ENCODE results near the gene SLC44A1. TPM values are rescaled to one million over a fixed set of nuclear protein-coding genes. Genes with fewer than 3 reads are reported as not detected.

Gene SLC44A1
- polyA plus RNA-seq, 1 donor = 53.4 TPM

DNA sequence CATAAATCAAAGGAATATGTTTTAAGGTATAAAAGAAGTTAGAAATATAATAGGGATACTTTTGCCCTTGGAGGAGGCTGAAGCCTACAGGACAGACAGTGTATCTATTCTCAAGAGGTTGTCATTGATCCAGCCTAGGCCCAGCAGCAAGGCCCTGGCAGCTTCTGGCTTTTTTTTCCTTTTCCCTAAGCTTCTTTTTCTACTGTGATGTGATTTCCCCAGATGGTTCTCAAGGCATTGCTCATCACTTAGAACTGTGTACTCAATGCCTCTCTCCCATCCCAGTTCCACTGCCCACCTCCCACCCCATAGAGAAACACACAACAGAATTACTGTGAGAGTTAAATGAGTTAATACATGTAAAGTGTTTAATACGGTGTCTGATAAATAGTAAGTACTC is 88.6 kb downstream of the SLC44A1 start:
- no peak for DNase-seq

- no peak for DNase-seq
Observed at GRCh38 chr9:105333811-105334210, 89.4 kb downstream of the SLC44A1 start.

GRCh38 chr9:105338308-105338707 is 93.9 kb downstream of the SLC44A1 start:
- DNase-seq = no peak

DNA sequence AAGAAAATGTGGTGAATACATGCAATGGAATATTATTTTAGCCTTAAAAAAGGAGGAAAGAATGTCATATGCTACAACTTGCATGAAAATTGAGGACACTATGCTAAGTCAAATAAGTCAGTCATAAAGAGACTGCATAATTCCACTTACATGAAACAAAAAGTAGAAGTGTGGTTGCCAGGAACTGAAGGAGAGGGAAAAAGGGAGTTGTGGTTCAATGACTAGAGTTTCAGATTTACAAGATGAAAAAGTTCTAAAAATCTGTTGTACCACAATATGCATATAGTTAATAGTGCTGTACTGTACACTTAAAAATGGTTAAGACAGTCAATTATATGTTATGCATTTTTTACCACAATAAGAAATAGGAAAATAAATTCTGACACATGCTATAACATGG is 95.4 kb downstream of the SLC44A1 start:
- DNase-seq = no peak

DNA sequence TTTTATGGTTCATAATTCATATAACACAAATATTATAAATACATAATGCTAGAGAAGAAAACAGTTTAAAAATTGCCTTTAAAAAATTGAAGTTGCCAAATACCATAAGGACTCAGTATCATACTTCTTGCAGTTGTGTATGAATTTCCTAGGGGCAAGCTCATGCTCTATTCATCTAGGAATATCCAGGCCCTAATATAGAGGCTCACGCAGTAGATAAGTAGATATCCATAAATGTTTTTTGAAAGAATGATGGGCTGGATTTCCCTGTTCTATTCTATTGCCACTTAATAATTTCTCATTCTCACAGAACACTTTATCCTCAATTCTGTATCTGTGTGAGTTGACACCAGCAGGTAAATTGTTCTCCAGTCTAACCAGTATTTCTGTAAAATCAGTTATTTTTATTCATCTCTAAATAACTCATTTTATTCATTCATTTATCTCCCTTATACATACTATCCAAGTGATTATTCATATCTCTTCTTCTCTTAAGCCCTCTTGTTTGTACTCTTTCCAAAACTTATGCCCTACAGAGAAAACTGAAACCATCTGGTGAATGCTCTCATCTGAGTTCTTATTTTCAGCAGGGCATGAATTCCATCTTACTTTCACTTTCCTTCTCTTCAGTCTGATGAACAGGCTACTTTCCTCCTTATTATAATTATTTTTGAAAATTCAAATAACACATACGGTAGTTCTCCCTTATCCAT is 97.1 kb downstream of the SLC44A1 start:
- no peak for DNase-seq

GRCh38 chr9:105342147-105342505 is 97.7 kb downstream of the SLC44A1 start:
- no peak for DNase-seq

- no peak for DNase-seq
Observed at GRCh38 chr9:105344283-105344682, 99.8 kb downstream of the SLC44A1 start.

GRCh38 chr9:105345626-105346025 is 101.2 kb downstream of the SLC44A1 start:
- DNase-seq = no peak

GRCh38 chr9:105346273-105346672 is 101.8 kb downstream of the SLC44A1 start:
- DNase-seq = no peak

DNA sequence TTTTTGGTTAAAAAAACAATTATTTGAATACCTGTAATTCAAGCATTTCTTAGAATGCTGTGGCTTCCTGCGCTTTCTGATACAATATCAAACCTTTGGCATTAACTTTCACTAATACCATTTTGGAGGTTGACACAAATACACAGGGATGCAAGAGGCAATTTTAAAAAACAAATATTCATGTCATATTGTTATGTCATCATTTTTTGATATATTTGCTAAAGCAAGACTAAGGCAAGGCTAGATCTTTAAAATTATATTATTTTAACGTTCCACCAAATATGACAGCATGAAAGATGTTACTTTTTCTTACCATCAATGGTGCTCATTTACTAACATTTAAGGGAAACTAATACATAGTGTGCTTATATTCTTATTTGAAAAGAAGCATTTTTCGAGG is 110.0 kb downstream of the SLC44A1 start:
- no peak for DNase-seq

DNA sequence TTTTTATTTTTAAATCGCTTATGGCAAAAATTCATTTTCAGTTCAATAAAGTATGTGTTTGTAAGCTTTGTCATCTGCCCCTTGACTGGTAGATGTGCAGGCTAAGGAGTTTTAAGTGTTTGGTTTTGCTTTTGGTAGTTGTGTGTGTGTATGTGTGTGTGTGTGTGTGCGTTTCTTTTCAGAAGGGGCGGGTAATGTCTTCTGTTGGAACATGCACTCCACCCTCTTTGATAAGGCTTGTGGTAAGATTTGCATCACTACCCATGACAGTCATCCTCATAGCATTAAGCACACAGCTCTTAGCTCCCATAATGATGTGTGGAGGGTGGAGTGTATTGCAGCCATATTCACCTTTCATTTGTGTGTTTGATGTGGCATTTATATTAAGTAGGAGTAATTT is 111.3 kb downstream of the SLC44A1 start:
- DNase-seq = no peak

DNA sequence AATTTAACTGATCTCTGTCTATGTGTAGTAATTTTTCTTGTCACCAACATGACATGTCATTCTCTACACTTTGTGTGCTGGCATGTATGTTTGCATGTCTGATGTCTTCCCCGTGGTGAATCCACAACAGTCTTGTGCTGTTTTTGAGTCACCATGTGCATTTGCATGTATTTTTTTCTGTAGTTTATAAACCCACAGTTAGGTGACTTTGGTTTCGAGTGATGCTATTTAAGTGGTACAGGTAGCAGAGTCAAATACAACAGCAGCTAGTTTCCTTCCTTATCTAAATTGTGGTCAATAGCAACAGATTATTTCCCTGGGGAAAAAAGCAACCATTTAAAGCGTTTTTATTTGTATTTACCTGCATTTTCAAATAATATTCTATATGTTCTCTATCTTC is 113.5 kb downstream of the SLC44A1 start:
- no peak for DNase-seq

DNA sequence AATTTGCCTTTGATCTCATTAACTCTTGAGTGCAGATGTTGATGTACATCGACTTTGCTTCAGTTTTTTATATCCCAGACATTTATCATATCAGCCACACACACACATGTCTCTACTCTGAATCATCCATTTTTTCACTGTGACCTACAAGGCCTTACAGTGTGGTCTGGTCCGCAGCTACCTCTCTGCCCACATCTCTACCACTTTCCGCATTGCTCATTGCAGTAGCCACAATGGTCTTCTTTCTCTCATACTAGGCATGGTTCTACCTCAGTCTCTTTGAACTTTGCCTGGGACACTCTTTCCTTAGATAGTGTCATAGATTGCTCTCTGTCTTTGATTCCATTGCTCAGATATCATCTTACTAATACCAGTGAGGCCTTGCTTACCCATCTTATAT is 115.4 kb downstream of the SLC44A1 start:
- no peak for DNase-seq

- DNase-seq = no peak
Observed at GRCh38 chr9:105360344-105360743, 115.9 kb downstream of the SLC44A1 start.

GRCh38 chr9:105361873-105362272 is 117.4 kb downstream of the SLC44A1 start:
- DNase-seq = no peak

DNA sequence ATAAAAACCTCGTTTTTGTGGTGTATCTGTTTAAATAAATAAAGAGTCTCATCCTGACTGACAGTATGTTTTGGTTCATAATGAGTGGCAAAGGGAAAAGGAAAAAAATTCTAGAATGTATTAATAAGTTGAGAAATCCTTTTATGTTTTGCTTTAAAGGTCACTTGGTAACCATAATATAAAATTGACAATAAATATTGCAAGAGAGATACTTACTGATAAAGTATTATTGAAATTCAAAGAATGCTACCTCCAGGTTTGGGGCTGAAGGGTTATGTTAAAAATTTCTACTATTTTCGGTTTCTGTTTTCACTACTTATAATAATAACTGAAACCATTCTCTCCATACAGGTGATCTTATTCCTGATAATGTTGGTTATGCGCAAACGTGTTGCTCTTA is 118.0 kb downstream of the SLC44A1 start:
- no peak for DNase-seq

DNA sequence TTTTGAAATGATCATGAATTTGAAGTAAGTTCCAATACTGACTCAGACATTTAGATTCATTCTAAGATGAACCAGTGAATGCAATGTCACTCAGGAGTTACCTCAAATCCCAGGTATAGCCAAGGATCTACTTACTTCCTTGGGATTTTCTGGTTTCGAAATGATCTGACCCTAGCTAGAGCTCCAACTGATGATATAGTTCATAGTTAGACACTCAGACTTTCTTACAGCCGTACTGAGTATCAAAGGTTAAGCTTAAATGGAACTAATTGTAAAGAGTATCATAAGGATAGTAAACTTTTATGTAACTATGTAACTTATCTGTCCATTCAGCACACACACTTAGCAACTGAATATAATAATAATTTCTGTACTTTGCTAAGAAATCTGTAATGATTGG is 119.4 kb downstream of the SLC44A1 start:
- no peak for DNase-seq

DNA sequence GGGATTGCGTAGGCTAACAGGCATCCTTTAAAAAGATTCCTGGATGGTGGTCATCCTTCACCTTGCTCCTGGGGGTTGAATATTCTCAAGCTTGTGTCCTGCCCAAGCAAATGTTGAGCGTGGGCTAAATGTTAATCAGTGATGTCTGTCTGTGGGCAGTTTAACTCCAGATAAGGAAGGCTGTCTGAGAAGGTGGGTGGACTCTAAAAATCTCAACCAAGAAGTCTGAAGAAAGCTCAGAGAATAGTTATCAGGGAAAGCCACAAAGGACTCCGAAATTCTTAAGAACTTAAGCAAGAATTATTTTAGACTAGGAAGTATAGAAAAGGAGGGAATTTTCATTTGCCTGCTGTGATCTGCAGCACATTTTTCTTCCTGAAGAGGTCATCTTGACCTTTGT is 125.5 kb downstream of the SLC44A1 start:
- no peak for DNase-seq

- DNase-seq = no peak
Observed at GRCh38 chr9:105373723-105374122, 129.3 kb downstream of the SLC44A1 start.

- DNase-seq = no peak
Observed at GRCh38 chr9:105375323-105375722, 130.9 kb downstream of the SLC44A1 start.

- no peak for DNase-seq
Observed at GRCh38 chr9:105376893-105377292, 132.4 kb downstream of the SLC44A1 start.

GRCh38 chr9:105385381-105385985 is 141.0 kb downstream of the SLC44A1 start:
- no peak for DNase-seq

DNA sequence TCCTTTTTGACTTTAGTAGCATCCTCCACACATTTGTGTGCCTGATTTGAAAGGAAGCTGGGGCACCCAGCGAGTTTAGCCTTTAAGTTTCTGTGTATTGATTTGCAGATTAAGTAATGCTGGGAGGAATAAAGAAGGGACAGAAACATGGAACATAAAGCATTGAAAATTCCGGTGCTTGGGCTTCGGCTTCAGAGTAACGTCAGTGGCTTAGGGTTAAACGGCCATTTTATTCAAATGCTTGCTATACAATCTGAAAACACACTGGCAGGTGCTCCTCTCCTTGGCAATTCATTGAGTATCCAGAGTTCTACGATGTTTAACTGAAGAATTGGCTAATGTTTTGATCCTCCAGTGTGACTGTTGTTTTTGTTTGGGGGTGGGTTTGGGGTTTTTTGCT is 145.3 kb downstream of the SLC44A1 start:
- DNase-seq = no peak

- DNase-seq = no peak
Observed at GRCh38 chr9:105390871-105391270, 146.4 kb downstream of the SLC44A1 start.
